ENCODE results near the gene CHURC1.

Gene CHURC1

DNA sequence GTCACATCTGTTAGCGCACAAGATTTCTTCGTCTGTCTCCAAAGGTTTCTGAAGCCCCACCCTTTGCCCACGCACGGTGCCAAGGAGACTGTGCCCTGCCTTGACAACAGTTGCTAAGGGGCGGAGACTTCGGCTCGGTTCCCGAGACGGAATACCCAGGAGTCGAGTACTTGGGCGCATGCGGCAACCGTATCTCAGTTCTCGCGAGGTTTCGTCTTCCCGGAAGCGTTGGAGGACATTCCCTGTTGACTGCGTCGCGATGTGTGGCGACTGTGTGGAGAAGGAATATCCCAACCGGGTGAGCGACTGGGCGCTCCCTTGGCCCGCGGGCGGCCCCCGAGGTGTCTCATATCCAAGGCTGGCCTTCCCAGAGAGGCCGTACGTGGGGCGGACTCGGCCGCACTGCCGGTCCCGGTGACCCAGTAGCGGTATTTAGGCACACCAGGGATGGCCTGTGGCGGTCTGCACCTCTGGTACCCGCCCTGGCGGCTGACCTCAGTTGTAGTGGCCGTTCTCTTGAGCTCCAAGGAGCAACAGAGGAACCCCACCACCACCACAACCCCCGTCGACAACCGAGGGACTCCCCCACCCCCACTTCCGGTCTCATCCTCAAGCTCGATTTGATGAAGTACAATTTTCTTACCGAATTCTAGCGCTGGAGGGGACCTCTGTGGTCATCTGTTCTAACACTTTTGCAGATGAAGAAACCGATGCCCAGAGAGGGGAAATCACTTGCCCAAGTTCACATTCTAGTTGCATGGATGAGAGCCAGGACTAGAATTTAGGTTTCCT is at the start of gene CHURC1:
Gene CHURC1, plus strand, starts transcription at position 219 of the 792 bp plus-strand sequence. Its CDS starts 41 bp downstream, at position 260.
- in situ Hi-C loops (cut with HindIII; ENCODE audit: low sequenced_read_pairs): no loop called here

DNA sequence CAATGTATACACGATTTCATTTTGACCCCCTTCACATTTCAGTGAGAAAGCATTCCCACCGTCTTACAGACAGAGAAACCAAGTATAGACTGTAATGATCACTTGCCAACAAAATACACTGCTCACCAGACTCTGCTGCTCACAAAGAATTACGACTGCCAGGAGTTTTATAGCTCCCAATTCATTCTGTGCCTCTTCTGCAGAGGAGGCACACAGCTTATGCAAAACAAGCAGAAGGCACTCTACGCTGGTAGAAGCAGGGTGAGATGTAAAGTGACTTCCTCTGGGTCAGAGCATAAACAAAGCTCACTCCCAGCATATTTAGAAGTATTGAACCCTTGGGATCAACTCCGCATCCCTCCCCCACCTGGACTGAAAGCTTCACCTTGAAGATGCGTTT is 49.1 kb upstream of the CHURC1 start:
- in situ Hi-C loops (cut with HindIII; ENCODE audit: low sequenced_read_pairs): no loop called here

DNA sequence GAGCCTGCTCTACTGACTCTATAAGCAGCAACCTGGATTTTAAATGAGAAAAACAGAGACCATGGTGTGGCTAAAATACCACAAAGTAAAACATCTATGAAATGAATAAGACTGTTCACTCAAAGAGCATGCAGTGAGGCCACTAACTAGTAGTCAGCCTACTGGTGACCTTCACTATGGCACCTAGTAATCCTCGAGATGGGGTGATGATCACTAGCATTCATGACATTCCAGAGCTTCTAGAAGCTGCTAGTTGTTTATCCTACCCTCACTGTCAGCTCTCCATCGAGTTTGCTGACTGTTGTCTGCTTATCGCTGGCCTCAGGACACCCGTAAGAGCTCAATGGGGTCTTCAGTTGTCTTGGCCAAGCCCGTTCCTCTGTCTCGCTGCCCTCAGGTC is 48.3 kb upstream of the CHURC1 start:
- in situ Hi-C loops (cut with HindIII; ENCODE audit: low sequenced_read_pairs): no loop called here

DNA sequence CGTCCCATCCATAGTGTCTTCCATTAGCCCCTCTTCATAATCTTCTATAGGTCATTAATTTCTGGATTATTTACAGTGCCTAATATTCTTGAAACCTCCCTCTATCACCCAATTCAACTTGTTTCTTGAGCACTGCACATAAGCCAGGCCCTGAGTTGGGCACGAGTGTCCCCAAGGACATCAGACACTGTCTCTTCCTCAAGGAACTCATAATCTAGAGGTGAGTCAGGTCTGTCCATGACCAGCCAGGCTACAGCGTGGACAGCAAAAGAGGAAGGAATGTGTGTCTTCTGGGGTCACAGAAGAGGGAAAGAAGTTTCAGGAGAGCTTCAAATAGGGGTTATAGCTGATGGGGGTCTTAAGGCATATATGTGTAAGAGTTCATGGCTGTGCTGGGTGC is 47.1 kb upstream of the CHURC1 start:
- in situ Hi-C loops (cut with HindIII; ENCODE audit: low sequenced_read_pairs): no loop called here

DNA sequence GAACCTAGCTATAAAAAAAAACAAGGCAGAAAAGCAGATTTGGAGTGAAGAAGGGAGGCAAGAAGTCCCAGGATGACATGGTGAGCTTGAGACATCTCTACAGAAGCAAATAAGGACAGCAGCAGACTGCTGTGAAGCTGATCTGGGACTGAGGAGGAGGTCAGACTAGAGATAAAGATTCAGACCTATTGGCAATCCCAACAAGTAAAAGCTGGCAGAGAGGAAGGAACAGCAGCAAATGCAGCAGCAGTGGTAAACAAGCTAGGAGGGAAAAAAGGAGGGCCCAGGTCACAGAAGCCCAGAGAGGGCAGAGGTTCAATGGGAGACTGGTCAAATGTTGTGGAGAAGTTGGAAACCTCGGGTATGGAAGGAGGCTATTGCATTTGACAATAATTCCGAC is 45.9 kb upstream of the CHURC1 start:
- in situ Hi-C loops (cut with HindIII; ENCODE audit: low sequenced_read_pairs): no loop called here

DNA sequence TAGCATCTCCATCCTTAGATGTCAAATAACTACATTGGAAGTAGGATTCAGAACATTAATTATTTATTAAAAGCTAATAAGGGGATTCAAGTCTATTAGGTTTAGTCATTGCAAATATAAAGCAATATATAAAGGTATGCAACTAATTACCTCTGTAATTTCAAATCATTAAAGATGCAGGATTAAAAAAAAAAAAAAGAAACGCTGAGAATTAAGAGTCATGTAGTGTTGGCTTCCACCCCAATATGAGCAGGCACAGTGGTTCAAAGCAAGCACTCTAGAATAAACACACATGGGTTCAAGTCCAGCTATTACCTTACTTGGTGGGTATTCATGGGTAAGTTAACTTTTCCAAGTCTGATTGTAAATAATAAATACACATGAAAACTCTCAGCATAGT is 45.4 kb upstream of the CHURC1 start:
- in situ Hi-C loops (cut with HindIII; ENCODE audit: low sequenced_read_pairs): no loop called here

DNA sequence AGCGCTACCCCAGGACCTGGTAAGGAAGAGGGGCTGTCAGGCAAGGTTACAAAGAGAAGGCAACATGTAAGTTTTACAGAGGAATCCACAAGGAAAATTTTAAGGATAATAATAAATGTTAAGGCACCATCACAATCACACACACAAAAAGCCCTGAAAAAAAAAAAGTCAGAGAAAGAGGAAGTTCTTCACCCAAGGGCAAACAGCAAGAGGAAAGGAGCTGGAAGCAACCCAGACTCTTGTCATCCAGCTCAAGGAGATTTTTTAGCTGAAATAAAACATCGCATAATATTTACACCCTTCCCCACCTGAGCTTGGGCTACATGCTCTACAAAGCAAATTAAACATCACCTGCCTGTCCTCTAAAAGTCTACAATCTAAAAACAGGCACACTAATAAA is 44.1 kb upstream of the CHURC1 start:
- in situ Hi-C loops (cut with HindIII; ENCODE audit: low sequenced_read_pairs): no loop called here

DNA sequence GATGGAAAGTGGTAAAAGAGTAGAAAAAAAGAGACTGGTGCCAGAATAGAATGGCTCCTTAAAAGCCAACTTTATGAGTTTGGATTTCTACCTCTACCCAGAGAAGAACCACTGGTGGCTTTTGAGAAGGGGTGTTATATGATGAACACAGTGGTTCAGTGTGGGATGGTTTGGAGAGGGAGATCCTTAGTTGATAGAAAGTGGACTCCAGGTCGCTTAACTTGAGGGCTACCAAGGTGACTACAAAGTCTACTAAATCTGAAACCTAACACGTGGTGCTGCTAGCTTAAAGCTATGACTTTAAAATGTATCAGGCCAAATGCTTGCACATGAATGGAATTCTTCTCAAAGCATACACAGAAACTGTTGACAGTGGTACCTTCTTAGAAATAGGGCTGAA is 42.9 kb upstream of the CHURC1 start:
- in situ Hi-C loops (cut with HindIII; ENCODE audit: low sequenced_read_pairs): no loop called here

DNA sequence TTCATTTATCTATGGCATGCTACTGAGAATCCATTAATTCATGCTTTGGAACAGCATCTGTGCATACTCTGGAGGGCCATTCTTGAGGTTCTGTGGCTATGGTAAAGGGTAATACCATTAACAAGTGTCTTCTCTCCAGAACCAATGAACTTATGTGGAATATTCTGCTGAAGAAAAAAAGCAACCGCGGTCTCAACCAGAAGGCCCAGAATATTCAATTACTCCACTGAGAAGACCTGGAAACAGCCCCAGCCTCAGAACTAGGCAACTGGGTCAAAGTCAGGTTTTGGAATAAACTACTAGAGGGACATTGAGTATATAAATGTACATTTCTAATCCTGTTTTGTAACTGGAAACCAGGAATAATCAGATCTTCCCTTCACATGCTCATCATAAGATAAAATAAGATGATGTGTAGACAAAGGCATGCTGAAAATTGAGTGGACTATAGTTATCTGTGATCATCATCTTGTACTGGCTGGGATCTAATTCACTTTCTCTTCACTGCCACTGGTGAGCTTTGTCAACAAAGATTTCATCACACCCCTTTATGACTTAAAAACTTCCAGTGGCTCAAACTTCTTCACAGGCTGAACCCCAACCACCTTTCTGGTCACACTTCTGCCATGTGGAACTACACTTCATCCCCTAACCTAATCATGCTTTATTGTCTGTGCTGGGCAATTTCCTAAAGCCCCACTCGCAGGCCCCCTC is 40.6 kb upstream of the CHURC1 start:
- in situ Hi-C loops (cut with HindIII; ENCODE audit: low sequenced_read_pairs): no loop called here

DNA sequence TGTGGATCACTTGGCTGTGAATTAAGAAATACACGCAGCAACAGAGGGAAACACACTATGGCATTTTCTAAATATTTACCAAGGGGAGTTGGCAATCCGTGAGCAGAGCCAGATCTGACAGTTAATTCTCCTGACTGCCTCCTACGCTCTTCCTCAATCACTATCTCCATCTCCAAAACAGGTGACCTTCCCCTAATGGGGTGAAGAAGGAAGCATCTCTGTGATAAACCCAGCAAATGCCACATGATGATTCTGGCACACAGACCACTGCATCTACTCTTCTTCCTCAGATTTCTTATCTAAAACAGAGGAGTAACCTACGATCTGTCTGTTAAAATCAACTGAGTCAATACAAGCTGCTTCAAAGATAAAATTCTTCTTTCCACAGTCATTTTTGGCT is 38.9 kb upstream of the CHURC1 start:
- in situ Hi-C loops (cut with HindIII; ENCODE audit: low sequenced_read_pairs): loop anchor here (25.0 kb wide), 1 partner anchor 88 kb away; no protein-coding TSS in a partner anchor

DNA sequence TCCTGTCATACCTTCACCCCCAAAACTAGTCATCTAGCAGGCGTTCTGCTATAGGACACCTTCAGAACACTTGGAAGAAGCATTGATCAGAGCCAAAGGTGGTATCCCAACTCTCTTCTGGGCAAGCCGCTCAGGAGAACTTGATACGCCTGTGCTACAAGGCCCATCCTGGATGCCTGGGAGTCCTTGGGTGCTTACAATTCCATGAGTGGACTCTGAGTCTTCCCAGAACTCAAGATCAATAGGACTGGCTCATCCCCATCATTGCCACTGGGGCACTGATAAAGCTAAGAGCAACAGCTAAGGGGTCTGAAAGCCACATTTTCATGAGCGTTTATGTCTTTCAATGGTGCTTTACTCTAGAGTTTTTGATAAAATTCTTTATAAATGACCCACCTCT is 36.4 kb upstream of the CHURC1 start:
- in situ Hi-C loops (cut with HindIII; ENCODE audit: low sequenced_read_pairs): loop anchor here (25.0 kb wide), 1 partner anchor 91 kb away; no protein-coding TSS in a partner anchor

DNA sequence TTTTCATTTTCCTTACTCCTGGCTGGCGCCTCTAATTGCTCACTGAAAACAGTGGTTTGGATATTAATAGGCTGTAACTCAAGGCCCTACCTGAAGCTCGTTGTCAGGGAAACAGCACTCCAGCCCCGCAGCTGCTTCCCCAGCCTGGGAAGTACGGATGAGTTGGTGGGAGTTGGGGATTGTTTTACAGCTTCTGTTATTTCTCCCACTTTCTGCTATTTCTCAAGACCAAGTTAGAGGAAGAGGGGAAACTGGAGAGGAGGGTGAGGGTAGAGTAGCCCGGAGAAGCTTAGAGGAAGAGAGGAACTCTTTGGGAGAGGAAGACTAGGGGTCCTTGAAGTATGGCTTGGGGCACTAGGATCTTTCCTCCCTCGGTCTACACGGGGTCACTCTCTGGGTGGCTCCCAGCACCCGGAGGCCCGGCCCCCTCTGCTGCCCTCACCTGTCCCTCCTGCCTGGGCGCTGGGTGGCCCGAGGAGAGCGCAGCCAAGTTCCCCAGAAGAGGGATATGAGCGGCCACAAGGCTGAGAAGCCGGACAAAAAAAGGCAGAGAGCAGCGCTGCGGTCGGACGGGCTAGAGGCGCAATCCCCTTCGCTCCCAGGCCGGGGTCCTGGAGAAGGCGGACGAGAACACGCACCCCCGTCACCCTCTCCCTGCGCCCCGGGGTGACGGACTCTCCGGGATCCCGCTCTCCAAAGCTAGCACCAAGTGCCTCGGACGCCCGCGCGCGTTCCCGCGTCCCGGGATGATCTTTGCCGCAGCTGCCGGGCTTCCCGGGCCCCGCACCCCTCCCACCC is 35.2 kb upstream of the CHURC1 start:
- in situ Hi-C loops (cut with HindIII; ENCODE audit: low sequenced_read_pairs): loop anchor here (25.0 kb wide), 1 partner anchor 92 kb away; no protein-coding TSS in a partner anchor

DNA sequence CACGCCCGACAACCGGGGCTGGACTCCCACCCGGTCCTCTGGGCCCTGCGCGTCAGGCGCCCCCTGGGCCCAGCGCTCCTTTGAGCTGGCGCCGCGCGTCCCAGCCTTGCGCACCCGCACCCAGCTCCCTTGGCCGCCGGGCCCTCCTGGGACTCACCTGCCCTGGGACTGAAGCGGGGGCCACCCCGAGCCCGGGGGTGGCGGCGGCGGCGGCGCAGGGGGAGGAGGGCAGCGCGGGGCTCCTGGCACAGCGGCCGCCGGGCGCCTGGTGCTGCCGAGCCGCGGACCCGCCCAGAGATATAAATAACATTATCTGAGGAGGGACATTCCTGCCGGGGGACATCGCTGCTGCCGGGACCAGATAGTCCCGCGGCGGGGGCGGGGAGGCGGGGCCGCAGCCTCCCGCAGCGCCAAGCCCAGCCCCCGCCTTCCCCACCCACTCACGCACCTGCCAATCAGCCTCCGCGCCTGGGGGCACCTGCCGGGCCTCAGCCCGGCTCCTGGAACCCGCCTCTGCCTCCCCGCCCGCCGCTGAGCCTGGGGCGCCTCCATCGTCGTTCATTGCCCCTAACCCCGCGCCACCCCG is 34.5 kb upstream of the CHURC1 start, which contains the start of gene SPTB:
Gene SPTB, minus strand, starts transcription at position 273 of the 586 bp plus-strand sequence. CDS start 56,813 bp downstream, outside the sequence.
- in situ Hi-C loops (cut with HindIII; ENCODE audit: low sequenced_read_pairs): loop anchor here (25.0 kb wide), 1 partner anchor 92 kb away; no protein-coding TSS in a partner anchor

DNA sequence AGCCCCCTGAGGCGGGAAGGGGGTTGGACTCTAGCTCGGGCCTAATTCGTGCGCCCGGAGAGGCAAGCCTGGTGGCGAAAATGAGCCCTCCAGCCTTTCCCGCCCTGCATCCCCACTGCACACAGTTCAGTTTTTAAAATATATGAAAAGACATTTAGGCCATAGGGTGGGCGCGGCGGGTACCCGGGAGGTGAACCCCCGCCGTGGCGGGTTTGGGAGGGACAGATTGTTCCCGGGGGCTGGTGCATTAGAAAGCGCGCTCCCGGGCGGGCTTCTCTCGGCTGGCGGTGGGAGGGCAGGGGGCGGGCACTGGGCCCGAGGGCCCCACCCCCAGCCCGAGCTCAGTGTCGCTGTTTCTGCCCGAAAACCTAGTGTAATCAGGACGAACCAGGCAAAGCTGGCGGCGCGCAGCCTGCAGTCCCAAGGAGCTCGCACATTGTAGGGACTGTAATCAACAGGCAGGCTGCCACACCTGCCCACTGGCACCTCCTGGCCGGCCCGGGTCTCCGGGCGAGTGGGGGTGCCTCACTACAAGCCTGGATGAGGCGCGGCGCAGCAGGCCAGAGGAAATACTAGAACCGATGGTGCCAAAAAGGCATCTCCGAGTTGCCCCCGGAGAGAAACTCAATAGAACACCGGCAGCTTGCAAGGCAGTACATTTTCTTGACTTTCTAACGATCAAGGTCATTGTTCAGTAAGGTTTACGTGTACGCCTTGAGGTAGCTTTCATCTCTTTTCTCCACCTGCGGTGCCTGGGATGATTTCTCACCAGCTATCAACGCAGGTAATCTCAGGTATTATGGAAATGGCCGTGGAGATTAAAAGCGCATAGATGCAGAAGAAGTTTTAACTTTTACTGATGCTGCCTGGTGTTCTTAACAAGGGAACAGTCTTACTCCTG is 33.8 kb upstream of the CHURC1 start:
- in situ Hi-C loops (cut with HindIII; ENCODE audit: low sequenced_read_pairs): loop anchor here (25.0 kb wide), 1 partner anchor 93 kb away; no protein-coding TSS in a partner anchor

DNA sequence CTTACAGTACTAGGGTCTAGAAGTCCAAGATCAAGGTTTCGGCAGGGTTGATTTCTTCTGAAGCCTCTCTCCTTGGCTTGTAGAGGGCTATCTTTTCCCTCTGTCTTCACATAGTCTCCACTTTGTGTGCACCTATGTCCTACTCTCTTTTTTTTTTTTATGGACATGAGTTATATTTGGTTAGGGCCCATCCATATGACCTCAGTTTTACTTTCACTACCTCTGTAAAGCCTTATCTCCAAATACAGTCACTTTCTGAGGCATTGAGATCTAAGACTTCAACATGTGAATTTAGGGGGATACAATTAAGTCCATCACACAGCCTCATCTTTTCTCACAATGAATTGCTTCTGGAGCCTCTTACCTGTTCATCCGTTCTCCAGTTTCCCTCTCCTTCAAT is 28.7 kb upstream of the CHURC1 start:
- in situ Hi-C loops (cut with HindIII; ENCODE audit: low sequenced_read_pairs): loop anchor here (25.0 kb wide), 1 partner anchor 98 kb away; no protein-coding TSS in a partner anchor

DNA sequence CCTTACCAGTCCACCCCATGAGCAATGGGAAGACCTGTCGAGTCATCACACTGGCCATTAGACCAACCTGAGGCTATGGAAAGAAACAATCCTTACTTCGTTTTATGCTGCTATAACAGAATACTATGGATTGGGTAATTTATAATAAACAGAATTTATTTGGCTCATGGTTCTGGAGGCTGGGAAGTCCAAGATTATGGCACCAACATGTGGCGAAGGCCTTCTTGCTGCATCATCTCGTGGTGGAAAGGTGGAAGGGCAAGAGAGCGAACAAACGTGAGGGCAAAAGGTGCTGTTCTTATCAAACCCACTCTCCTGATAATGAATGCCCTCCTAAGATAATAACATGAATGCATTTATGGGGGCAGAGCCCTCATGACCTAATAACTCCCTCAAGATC is 24.9 kb upstream of the CHURC1 start:
- in situ Hi-C loops (cut with HindIII; ENCODE audit: low sequenced_read_pairs): loop anchor here (25.0 kb wide), 1 partner anchor 102 kb away; no protein-coding TSS in a partner anchor

DNA sequence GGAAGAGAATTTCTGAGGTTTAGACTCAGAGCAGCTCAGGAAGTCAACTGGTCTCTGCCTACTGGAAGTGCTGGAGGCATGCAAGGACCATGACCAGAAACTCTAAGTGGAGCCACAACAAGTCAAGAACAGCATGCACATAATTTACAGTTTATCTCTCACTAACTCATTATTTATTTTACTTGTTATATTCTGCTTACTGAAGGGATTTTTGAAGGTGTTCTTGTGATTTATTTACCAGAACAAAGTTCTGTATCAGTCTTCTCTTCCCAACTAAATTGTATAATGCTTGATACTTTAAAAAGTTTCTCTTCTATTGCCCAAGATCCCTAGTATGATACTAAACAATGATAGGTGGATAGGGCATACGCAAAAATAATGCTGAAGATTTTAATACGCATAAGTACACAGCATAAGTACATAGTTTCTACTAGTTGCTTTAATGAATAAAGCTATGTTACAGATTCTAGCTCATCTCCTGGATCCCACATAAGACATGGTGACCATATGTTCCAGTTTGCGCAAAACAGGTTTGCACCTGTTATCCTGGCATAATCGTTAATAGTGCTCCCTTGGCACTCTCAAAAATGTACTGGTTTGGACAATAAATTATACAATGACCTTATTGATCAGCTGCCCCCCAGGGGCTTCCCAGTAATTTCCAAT is 22.9 kb upstream of the CHURC1 start:
- in situ Hi-C loops (cut with HindIII; ENCODE audit: low sequenced_read_pairs): loop anchor here (25.0 kb wide), 1 partner anchor 104 kb away; no protein-coding TSS in a partner anchor

DNA sequence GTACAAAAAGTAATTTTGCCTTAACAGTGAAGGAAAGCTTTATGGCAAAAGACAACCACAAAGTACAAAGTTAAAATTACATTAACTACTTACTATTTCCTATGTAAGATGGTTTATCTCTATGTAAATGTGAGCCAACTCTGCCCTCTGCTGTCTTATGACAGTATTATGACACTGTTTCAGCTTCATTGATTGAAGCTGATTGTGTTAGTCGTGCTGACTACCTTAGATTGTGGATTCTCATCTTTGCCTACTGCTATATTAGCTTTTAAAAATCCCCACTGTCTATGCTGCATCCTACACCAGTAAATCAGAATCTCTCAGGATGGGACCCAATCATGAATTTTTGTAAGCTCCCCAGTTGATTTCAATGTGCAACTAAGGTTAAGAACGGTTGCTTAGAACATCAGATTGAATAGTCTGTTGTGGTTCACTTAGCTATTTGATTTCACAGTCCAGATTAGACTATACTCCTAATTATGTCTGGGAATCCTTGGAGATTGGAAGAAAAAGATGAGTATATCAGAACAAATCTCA is 22.3 kb upstream of the CHURC1 start:
- in situ Hi-C loops (cut with HindIII; ENCODE audit: low sequenced_read_pairs): loop anchor here (25.0 kb wide), 1 partner anchor 105 kb away; no protein-coding TSS in a partner anchor
